ENCODE results near the gene ZNF839.
A peak's percentile ranks its signal among the peaks of the same experiment; 100 is the strongest.

Gene ZNF839

DNA sequence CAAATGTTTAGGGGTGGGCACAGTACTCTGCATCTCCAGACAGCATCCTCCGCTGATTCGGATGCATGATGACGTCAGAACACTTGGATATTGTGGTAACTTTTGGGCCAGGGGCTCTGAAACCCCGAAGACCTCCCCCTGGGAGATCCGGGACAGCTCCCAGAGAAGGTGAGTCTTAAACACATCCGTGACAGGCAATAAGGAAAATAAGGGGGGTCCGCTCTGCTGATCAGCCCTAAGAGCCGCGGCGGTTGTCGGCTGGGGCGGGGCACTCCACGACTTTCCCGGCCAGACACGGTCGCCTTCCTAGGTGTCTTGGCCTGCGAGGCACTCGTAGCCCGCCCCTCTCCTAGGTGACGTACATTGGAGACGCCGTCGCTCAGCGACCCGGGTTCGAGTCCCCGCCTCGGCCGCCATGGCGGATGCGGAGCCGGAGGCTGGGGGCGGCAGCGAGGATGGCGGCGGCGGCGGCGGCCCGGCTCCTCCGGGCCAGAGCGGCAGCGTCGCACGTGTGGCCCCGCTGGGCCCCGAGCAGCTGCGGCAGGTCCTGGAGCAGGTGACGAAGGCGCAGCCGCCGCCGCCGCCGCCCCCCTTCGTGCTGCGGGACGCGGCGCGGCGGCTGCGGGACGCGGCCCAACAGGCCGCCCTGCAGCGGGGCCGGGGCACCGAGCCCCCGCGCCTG lies at the start of gene ZNF839:
TSS of gene ZNF839 (plus strand) at position 396 of the 682 bp plus-strand sequence. CDS start at position 416, 20 bp downstream.
- TF ChIP-seq POLR2A (IDR thresholded peaks at IDR 0.05; ENCODE audit: low read length) (peak; percentile 46), GATA1 (IDR thresholded peaks at IDR 0.05; ENCODE audit: low read depth, low read length) (no peak)
- peak; percentile 93 to 95 for DNase-seq

DNA sequence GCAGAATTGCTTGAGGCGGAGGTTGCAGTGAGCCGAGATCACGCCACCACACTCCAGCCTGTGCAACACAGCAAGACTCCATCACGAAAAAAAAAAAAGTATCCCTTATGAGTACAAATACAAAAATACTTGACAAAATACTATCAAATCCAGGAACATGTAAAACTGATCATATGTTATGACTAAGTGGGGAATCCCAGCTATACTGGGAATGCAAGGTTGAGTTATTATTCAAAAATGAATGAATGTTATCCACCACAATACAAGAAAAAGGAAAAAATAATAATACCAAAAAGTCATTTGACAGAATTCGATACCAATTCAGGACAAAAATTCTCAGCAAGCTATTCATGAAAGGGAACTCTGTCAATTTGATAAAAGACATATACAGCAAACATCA lies 47.2 kb upstream of the ZNF839 start:
- no peak for TF ChIP-seq POLR2A (IDR thresholded peaks at IDR 0.05; ENCODE audit: low read length)
- no peak for TF ChIP-seq GATA1 (IDR thresholded peaks at IDR 0.05; ENCODE audit: low read depth, low read length)
- DNase-seq, result no peak

DNA sequence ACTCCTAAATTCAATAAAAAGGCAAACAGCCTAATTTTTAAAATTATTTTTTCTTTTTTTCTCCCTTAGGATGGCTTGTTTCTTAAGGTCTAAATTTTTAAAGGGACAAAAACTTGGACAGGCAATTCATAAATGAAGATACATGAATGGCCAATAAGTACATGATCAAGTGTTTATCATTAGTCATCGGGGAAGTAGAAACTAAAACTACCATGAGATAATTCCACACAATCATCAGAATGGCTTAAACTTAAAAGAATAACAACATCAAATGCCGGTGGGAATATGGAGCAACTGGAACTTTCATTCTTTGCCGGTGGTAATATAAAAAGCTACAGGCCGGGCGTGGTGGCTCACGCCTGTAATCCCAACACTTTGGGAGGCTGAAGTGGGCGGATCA lies 43.7 kb upstream of the ZNF839 start:
- DNase-seq, result no peak
- TF ChIP-seq POLR2A (IDR thresholded peaks at IDR 0.05; ENCODE audit: low read length) (no peak), GATA1 (IDR thresholded peaks at IDR 0.05; ENCODE audit: low read depth, low read length) (no peak)

DNA sequence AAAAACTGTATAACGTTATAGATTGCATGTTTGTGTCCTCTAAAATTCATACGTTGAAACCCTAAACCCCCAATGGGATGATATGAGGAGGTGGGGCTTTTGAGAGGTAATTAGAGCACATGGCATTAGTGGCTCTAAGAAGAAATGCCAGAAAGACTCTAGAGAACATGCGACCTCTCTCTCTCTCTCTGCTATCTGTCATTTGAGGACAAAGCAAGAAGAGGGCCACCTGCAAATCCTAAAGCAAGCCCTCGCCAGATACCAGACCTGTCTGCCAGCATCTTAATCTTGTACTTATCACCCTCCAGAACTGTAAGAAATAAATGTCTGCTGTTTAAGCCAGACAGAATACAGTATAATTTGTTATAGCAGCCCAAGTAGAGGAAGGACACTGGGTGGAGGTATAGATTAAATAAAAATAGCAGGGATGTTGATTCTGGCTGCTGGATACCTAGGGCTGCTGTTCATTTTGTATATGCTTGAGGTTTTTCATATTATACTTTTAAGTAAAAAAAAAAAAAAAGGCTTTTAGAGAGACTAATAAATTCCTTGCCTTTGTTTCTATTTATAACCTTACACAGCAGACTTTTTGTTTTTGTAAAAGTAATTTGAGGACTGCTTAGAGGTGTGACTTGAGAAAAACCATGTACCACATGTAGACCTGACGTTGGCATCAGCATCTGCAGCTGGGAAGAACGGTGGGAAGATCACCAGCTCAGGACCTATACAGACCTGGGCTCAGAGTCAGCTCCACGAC lies 41.5 kb upstream of the ZNF839 start:
- TF ChIP-seq GATA1 (IDR thresholded peaks at IDR 0.05; ENCODE audit: low read depth, low read length), result no peak
- TF ChIP-seq POLR2A (IDR thresholded peaks at IDR 0.05; ENCODE audit: low read length), result no peak

DNA sequence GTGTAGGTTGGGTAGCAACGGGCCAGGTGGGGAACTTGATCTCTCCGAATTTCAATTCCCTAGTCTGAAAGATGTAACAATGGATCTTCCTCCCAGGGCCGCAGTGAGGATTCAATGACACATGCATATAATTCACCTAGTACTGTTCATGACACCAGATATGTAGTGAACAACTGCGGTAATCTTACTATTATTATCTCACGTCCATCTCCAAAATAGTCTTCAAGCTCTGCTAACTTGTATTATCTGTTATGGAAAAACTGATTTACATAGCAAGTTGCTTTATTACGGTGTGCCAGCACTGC lies 41.0 kb upstream of the ZNF839 start:
- no peak for DNase-seq

More for the DNA sequence above, 41.5 kb upstream of the ZNF839 start:
- no peak for DNase-seq

DNA sequence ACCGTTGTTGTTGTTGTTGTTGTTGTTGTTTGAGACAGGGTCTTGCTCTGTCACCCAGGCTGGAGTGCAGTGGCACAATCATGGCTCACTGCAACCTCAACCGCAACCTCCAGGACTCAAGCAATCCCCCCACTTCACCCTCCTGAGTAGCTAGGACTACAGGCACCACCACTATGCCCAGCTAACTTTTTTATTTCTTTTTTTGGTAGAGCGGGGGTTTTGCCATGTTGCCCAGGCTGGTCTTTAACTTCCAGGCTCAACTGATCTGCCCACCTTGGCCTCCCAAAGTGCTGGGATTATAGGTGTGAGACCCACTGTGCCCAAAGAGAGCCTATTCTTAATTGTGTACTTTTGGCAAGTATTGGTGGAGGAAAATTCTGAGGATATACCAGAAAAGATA lies 40.3 kb upstream of the ZNF839 start:
- TF ChIP-seq POLR2A (IDR thresholded peaks at IDR 0.05; ENCODE audit: low read length), result no peak
- no peak for TF ChIP-seq GATA1 (IDR thresholded peaks at IDR 0.05; ENCODE audit: low read depth, low read length)
- DNase-seq, result no peak

More for the DNA sequence above, 41.0 kb upstream of the ZNF839 start:
- TF ChIP-seq POLR2A (IDR thresholded peaks at IDR 0.05; ENCODE audit: low read length), result no peak
- no peak for TF ChIP-seq GATA1 (IDR thresholded peaks at IDR 0.05; ENCODE audit: low read depth, low read length)

DNA sequence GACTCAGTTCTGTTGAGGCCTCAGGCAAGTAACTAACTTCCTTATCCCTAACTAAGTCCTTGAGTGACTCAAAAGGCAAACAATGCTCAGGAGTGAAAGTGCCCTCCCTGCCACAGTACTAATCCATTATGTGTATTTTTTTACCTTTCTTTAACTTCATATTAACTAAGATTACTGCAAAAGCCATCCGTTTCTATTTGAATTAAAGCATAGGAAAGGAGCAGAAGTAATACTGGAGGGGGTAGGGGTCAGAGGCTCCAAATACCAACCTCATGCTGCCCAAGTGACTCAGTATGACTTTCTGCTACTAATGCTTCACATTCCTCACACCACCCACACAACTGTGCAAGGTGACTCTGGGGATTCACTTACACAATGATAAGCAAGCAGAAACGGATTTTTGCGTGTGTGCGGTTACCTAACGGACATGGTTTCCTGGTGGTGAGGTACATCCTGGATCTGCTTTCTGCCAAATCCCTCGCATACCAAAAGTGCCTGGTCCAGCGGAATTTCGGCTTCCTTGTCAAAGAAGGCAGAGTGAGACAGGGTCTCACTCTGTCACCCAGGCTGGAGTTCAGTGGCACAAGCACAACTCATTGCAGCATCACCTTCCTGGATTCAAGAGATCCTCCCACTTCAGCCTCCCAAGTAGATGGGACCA lies 39.7 kb upstream of the ZNF839 start:
- DNase-seq, result no peak
- no peak for TF ChIP-seq POLR2A (IDR thresholded peaks at IDR 0.05; ENCODE audit: low read length)
- TF ChIP-seq GATA1 (IDR thresholded peaks at IDR 0.05; ENCODE audit: low read depth, low read length), result no peak

DNA sequence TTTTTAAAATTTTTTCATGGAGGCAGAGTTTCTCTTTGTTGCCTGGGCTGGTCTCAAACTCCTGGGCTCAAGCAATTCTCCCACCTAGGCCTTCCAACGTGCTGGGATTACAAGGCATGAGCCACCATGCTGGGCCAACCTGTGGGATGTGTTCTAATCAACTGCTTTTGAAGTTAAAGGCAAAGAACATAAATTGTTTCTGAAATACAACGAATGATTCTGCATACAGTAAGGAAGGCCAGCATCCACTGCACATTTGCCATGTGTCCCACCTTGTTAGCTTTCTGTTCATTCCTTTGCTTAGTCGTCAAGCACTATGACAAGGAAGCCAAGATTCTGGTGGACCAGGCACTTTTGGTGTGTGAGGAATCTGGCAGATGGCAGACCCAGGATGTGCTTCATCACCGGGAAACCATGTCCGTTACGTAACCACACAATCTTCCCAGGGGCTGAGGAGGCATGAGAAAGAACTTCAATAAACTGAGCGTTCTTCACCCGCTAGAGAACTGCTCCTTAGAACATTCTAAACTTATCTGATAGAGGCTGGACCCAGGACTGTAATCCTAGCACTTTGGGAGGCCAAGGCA lies 39.1 kb upstream of the ZNF839 start:
- no peak for TF ChIP-seq GATA1 (IDR thresholded peaks at IDR 0.05; ENCODE audit: low read depth, low read length)
- no peak for TF ChIP-seq POLR2A (IDR thresholded peaks at IDR 0.05; ENCODE audit: low read length)
- DNase-seq, result no peak

DNA sequence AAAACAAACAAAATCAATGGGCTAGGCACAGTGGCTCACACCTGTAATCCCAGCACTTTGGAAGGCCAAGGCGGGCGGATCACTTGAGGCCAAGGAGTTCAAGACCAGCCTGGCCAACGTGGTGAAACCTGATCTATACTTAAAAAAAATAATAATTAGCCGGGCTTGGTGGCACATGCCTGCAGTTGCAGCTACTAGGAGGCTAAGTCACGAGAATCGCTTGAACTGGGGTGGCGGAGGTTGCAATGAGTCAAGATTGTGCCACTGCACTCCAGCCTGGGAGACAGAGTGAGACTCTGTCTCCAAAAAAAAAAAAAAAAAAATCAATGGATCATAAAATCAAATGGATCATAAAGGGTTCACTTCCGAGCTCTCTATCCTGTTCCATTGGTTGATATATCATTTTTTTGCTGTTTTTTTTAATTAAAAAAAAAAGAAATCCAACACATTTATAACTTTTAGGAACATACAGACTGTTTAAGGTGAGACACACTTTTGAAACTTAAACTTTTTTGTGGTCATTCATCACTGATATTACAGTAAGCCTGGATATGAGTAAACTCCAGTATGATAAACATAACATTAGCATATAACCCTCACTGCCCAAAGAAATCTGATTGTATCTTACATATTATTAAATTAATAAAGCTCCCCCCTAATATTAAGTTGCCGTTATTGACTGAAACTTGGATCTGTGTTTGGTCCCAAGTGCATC lies 36.6 kb upstream of the ZNF839 start:
- TF ChIP-seq POLR2A (IDR thresholded peaks at IDR 0.05; ENCODE audit: low read length) (no peak), GATA1 (IDR thresholded peaks at IDR 0.05; ENCODE audit: low read depth, low read length) (no peak)
- no peak for DNase-seq

DNA sequence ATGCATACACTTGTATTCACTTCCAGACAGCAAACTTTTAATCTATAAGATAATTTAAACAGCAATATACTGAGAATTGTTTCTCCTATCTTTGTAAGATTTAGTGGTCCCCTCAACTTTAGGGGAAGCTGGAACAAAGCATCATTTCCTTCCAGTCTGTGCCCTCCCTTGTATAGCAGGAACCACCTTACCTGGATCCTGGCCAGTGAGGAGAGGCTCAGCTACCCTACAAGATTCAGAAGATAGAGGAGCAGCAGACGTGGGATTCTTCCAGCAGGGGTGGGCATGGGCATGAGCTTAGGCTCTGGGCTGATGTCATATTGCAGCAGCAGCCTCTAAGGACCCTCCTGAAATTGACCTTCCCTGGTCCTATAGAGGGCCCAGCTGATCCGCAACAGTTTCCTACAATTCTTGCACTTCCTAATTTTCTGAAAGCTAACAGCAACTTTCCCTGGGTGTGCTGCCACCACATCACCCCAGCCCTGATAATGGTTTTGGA lies 35.9 kb upstream of the ZNF839 start:
- no peak for DNase-seq
- no peak for TF ChIP-seq POLR2A (IDR thresholded peaks at IDR 0.05; ENCODE audit: low read length)
- TF ChIP-seq GATA1 (IDR thresholded peaks at IDR 0.05; ENCODE audit: low read depth, low read length), result no peak

DNA sequence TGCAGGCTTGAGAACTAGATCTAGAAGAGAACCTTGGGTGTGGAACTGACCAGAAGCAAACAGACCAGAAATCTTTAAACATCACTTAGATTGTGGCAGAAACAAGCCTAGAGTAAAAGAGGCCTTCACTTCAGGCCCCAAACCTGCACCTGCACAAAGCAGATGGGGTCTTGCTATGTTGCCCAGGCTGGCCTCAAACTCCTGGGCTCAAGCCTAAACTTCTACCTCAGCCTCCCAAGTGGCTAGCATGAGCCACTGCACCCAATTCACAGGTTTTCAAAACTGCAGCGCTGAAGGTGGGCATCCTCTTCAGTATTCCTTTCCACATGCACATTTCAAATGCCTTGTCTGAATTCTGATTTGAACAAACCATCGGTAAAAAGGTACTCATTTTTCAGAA lies 34.4 kb upstream of the ZNF839 start:
- DNase-seq, result no peak
- TF ChIP-seq GATA1 (IDR thresholded peaks at IDR 0.05; ENCODE audit: low read depth, low read length), result no peak
- TF ChIP-seq POLR2A (IDR thresholded peaks at IDR 0.05; ENCODE audit: low read length), result no peak

DNA sequence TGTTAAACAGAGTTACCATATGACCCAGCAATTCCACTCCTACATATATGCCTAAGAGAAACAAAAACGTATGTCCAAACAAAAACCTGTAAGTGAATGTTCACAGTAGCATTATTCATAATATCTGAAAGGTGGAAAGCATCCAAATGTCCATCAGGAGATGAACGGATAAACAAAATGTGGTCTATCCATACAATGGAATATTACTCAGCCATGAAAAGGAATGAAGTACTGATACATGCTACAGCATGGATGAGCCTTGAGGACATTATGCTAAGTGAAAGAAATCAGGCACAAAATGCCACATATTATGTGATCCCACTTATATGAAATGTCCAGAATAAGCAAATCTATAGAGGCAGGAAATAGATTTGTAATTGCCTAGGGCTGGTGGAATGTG lies 31.4 kb upstream of the ZNF839 start:
- TF ChIP-seq GATA1 (IDR thresholded peaks at IDR 0.05; ENCODE audit: low read depth, low read length) (no peak), POLR2A (IDR thresholded peaks at IDR 0.05; ENCODE audit: low read length) (no peak)
- no peak for DNase-seq

DNA sequence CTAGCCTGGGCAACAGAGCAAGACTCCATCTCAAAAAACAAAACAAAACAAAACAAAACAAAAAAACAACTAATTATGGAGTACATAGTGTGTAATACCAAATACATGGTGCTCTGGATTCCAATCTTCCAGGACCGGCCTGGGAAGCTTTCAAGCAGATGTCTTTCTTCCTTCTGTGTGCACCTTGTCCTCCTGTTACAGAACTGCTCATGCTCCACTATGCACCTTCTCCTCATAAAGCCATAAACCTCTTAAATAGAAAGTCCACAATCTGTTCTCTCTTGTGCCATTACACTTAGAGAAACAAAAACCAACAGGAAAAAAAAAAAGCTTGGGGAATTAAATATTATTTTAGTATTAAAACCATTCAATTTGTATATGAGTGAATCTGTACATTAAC lies 27.1 kb upstream of the ZNF839 start:
- no peak for DNase-seq
- TF ChIP-seq POLR2A (IDR thresholded peaks at IDR 0.05; ENCODE audit: low read length) (no peak), GATA1 (IDR thresholded peaks at IDR 0.05; ENCODE audit: low read depth, low read length) (no peak)

Measured in erythroblast (primary cell).